Neural cell (in vitro differentiated cells): ENCODE measurements around the gene DHRS9. TPM values are rescaled to one million over a fixed set of nuclear protein-coding genes. Genes with fewer than 3 reads are reported as not detected.

Experiments
- H2AFZ ChIP-seq: fragments of 200-600, 300-800 bp; sonication (generic), shearing (Covaris generic); 2 replicates; pipeline ENCODE4 v1.6.0; 2014; ENCODE audit warnings: low read depth, mild to moderate bottlenecking, antibody characterized with exemption, low read length, moderate library complexity
- H3F3A ChIP-seq: fragments of 200-600 bp; shearing (Covaris generic); 2 replicates; pipeline ENCODE4 v1.6.1; 2016; ENCODE audit warnings: mild to moderate bottlenecking, moderate library complexity, mixed read lengths, antibody characterized with exemption, low read length; ENCODE audit not compliant: insufficient read depth, poor library complexity, severe bottlenecking
- H3K27ac ChIP-seq: fragments of 200-600, 300-800 bp; sonication (generic), shearing (Covaris generic); 2 replicates; pipeline ENCODE4 v1.5.1; 2014; ENCODE audit warnings: mild to moderate bottlenecking, low read length, moderate library complexity
- H3K27me3 ChIP-seq: fragments of 300-800, 200-600 bp; sonication (generic), shearing (Covaris generic); 2 replicates; pipeline ENCODE4 v1.6.0; 2014; ENCODE audit warnings: mild to moderate bottlenecking, low read depth, low read length, moderate library complexity; ENCODE audit not compliant: insufficient read depth
- H3K36me3 ChIP-seq: fragments of 300-800, 200-600 bp; sonication (generic), shearing (Covaris generic); 2 replicates; pipeline ENCODE4 v1.5.1; 2014; ENCODE audit warnings: mild to moderate bottlenecking, antibody characterized with exemption, low read length, moderate library complexity; ENCODE audit not compliant: insufficient read depth
- H3K4me2 ChIP-seq: fragments of 300-800, 200-600 bp; sonication (generic), shearing (Covaris generic); 2 replicates; pipeline ENCODE4 v1.6.0; 2014; ENCODE audit warnings: mild to moderate bottlenecking, low read length
- H3K4me3 ChIP-seq: fragments of 300-800, 200-600 bp; sonication (generic), shearing (Covaris generic); 2 replicates; pipeline ENCODE4 v1.5.1; 2014; ENCODE audit warnings: mild to moderate bottlenecking, low read length, moderate library complexity
- H3K79me2 ChIP-seq: fragments of 200-600 bp; shearing (Covaris generic); replicated peaks from 2 replicates; pipeline ENCODE4 v1.6.0; 2014; ENCODE audit warnings: mild to moderate bottlenecking, low read length, moderate library complexity; ENCODE audit not compliant: insufficient read depth
- H3K9ac ChIP-seq: fragments of 300-800, 200-600 bp; sonication (generic), shearing (Covaris generic); 2 replicates; pipeline ENCODE4 v1.6.1; 2016; ENCODE audit warnings: mild to moderate bottlenecking, low read length, mixed read lengths
- H3K9me2 ChIP-seq: fragments of 200-600 bp; shearing (Covaris generic); 2 replicates; pipeline ENCODE4 v1.6.1; 2016; ENCODE audit warnings: mild to moderate bottlenecking, low read length, mixed read lengths; ENCODE audit not compliant: insufficient read depth
- H3K9me3 ChIP-seq: fragments of 200-600, 300-800 bp; sonication (generic), shearing (Covaris generic); 2 replicates; pipeline ENCODE4 v1.6.1; 2016; ENCODE audit warnings: mild to moderate bottlenecking, mixed run types, low read length, moderate library complexity, mixed read lengths
- H4K20me1 ChIP-seq: fragments of 200-600 bp; shearing (Covaris generic); 2 replicates; pipeline ENCODE4 v1.6.1; 2016; ENCODE audit warnings: mild to moderate bottlenecking, mixed run types; ENCODE audit not compliant: insufficient read depth
- EP300 ChIP-seq: fragments of 450-650 bp; conservative IDR thresholded peaks from 2 replicates; pipeline ENCODE4 v1.6.1; 2014; ENCODE audit warnings: antibody characterized with exemption, mild to moderate bottlenecking, moderate library complexity; ENCODE audit not compliant: poor library complexity, severe bottlenecking
- EZH2 ChIP-seq: fragments of 200-600, 300-800 bp; shearing (Covaris generic), sonication (generic); IDR thresholded peaks from 2 replicates; pipeline ENCODE4 v1.6.1; 2014; ENCODE audit warnings: antibody characterized with exemption, low read length, borderline replicate concordance, mild to moderate bottlenecking; ENCODE audit not compliant: insufficient read depth, poor library complexity, severe bottlenecking
- MXI1 ChIP-seq: fragments of 450-650 bp; conservative IDR thresholded peaks from 2 replicates; pipeline ENCODE4 v1.6.1; 2014; ENCODE audit warnings: antibody characterized with exemption, mild to moderate bottlenecking; ENCODE audit not compliant: poor library complexity, severe bottlenecking
- POLR2AphosphoS5 ChIP-seq: IDR thresholded peaks from 2 replicates; pipeline ENCODE4 v1.6.1; 2012
- RAD21 ChIP-seq: fragments of 450-650 bp; conservative IDR thresholded peaks from 2 replicates; pipeline ENCODE4 v1.6.1; 2014; ENCODE audit warnings: antibody characterized with exemption, mild to moderate bottlenecking, moderate library complexity
- SMC3 ChIP-seq: fragments of 450-650 bp; conservative IDR thresholded peaks from 2 replicates; pipeline ENCODE4 v1.6.1; 2014; ENCODE audit warnings: antibody characterized with exemption, mild to moderate bottlenecking, moderate library complexity; ENCODE audit not compliant: poor library complexity
- TAF1 ChIP-seq: IDR thresholded peaks from 2 replicates; pipeline ENCODE4 v1.6.1; 2012; ENCODE audit warnings: low read depth
- polyA plus RNA-seq: library from polyadenylated mRNA; depleted of rRNA; stranded (reverse); fragments of >200 nt; gene quantifications from 2 replicates; pipeline ENCODE4 v1.2.3, GENCODE V29; 2014
- TF ChIP-seq, protein P1 (sequence below): IDR thresholded peaks from 2 replicates; pipeline ENCODE4 v1.6.1; 2012; ENCODE audit warnings: borderline replicate concordance
- TF ChIP-seq, protein P2 (sequence below): fragments of 450-650 bp; IDR thresholded peaks from 2 replicates; pipeline ENCODE4 v1.5.1; 2014; ENCODE audit warnings: antibody characterized with exemption, mild to moderate bottlenecking, moderate library complexity; ENCODE audit not compliant: poor library complexity, severe bottlenecking

Gene DHRS9
- polyA plus RNA-seq, 1 donor from 2014 or later = not detected

DNA sequence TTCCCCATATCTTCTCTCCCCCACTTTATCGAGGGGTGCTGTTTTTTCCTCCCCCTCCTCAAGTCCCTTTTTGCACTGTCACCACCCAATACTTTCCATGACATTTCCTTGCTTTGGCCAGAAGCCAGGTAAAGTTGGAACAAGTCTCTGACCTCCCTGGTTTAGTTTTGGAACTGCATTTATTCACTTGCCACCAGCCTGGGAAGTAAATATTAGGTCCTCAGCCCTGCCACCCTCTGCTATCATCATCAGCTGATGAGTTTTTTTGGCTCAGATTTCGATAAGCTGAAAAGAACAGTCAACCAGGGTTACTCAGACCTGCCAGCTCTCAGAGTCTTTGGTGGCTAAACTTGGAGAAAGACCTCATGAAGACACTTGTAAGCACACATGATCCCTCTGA lies 47.0 kb downstream of the DHRS9 start:
- no peaks in the 10 kb centered on the region for H3K79me2 ChIP-seq
- no peak overlapping the region for H3K27ac ChIP-seq
- H4K20me1 ChIP-seq = no peaks in the 10 kb centered on the region
- H3K9me2 ChIP-seq = no peaks in the 10 kb centered on the region
- H3K9me3 ChIP-seq = no peaks in the 10 kb centered on the region
- TF ChIP-seq EZH2 (no peak), TAF1 (no peak), RAD21 (no peak), MXI1 (no peak), SMC3 (no peak), POLR2AphosphoS5 (no peak), EP300 (no peak)
- TF ChIP-seq, protein P1, sequence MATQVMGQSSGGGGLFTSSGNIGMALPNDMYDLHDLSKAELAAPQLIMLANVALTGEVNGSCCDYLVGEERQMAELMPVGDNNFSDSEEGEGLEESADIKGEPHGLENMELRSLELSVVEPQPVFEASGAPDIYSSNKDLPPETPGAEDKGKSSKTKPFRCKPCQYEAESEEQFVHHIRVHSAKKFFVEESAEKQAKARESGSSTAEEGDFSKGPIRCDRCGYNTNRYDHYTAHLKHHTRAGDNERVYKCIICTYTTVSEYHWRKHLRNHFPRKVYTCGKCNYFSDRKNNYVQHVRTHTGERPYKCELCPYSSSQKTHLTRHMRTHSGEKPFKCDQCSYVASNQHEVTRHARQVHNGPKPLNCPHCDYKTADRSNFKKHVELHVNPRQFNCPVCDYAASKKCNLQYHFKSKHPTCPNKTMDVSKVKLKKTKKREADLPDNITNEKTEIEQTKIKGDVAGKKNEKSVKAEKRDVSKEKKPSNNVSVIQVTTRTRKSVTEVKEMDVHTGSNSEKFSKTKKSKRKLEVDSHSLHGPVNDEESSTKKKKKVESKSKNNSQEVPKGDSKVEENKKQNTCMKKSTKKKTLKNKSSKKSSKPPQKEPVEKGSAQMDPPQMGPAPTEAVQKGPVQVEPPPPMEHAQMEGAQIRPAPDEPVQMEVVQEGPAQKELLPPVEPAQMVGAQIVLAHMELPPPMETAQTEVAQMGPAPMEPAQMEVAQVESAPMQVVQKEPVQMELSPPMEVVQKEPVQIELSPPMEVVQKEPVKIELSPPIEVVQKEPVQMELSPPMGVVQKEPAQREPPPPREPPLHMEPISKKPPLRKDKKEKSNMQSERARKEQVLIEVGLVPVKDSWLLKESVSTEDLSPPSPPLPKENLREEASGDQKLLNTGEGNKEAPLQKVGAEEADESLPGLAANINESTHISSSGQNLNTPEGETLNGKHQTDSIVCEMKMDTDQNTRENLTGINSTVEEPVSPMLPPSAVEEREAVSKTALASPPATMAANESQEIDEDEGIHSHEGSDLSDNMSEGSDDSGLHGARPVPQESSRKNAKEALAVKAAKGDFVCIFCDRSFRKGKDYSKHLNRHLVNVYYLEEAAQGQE = no peak
- TF ChIP-seq, protein P2, sequence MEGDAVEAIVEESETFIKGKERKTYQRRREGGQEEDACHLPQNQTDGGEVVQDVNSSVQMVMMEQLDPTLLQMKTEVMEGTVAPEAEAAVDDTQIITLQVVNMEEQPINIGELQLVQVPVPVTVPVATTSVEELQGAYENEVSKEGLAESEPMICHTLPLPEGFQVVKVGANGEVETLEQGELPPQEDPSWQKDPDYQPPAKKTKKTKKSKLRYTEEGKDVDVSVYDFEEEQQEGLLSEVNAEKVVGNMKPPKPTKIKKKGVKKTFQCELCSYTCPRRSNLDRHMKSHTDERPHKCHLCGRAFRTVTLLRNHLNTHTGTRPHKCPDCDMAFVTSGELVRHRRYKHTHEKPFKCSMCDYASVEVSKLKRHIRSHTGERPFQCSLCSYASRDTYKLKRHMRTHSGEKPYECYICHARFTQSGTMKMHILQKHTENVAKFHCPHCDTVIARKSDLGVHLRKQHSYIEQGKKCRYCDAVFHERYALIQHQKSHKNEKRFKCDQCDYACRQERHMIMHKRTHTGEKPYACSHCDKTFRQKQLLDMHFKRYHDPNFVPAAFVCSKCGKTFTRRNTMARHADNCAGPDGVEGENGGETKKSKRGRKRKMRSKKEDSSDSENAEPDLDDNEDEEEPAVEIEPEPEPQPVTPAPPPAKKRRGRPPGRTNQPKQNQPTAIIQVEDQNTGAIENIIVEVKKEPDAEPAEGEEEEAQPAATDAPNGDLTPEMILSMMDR = no peak
- no peak overlapping the region for H3K4me3 ChIP-seq
- H3K36me3 ChIP-seq = no peaks in the 10 kb centered on the region
- no peak overlapping the region for H3K4me2 ChIP-seq
- H3K27me3 ChIP-seq = no peaks in the 10 kb centered on the region
- no peak overlapping the region for H2AFZ ChIP-seq
- no peak overlapping the region for H3K9ac ChIP-seq
- H3F3A ChIP-seq = no peaks in the 10 kb centered on the region

DNA sequence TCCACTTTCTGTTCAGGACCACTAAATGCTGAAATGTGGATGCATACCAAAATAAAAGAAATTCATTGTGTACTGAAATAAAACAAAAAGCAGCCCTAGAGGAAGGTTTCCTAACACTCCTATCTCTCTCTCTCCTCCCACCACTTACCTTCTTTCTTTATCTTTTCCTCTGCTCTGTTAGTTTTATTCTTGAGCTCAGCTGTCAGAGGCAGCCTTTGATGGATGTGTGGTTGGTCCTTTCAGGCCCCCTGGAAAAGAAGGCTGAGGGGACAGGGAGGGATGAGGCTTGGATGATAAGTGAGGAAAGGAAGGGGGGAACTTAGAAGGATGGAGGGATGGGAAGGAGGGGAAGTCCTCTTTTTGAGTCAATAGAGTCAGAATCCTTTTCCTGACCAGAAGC lies 47.6 kb downstream of the DHRS9 start:
- Histone ChIP-seq H3K27me3 (no peaks in the 10 kb centered on the region), H3F3A (no peaks in the 10 kb centered on the region), H3K4me3 (no peak overlapping the region), H3K9me3 (no peaks in the 10 kb centered on the region), H3K9me2 (no peaks in the 10 kb centered on the region), H3K4me2 (no peak overlapping the region), H2AFZ (no peak overlapping the region), H3K27ac (no peak overlapping the region), H3K36me3 (no peaks in the 10 kb centered on the region), H3K9ac (no peak overlapping the region), H3K79me2 (no peaks in the 10 kb centered on the region), H4K20me1 (no peaks in the 10 kb centered on the region)
- TF ChIP-seq, protein P1 = no peak
- no peak for TF ChIP-seq EZH2
- no peak for TF ChIP-seq POLR2AphosphoS5
- no peak for TF ChIP-seq MXI1
- TF ChIP-seq RAD21 = no peak
- TF ChIP-seq TAF1 = no peak
- no peak for TF ChIP-seq SMC3
- no peak for TF ChIP-seq EP300
- TF ChIP-seq, protein P2 = no peak
